ENCODE measurements around the gene HAND1.

Gene HAND1

GRCh38 chr5:154435226-154435625, 42.8 kb downstream of the HAND1 start:
- no peak overlapping the region for H3K4me3 ChIP-seq (replicated peaks; ENCODE audit: low read depth, low read length)
- TF ChIP-seq, protein P1, sequence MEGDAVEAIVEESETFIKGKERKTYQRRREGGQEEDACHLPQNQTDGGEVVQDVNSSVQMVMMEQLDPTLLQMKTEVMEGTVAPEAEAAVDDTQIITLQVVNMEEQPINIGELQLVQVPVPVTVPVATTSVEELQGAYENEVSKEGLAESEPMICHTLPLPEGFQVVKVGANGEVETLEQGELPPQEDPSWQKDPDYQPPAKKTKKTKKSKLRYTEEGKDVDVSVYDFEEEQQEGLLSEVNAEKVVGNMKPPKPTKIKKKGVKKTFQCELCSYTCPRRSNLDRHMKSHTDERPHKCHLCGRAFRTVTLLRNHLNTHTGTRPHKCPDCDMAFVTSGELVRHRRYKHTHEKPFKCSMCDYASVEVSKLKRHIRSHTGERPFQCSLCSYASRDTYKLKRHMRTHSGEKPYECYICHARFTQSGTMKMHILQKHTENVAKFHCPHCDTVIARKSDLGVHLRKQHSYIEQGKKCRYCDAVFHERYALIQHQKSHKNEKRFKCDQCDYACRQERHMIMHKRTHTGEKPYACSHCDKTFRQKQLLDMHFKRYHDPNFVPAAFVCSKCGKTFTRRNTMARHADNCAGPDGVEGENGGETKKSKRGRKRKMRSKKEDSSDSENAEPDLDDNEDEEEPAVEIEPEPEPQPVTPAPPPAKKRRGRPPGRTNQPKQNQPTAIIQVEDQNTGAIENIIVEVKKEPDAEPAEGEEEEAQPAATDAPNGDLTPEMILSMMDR (IDR thresholded peaks at IDR 0.05; ENCODE audit: low read length, missing control alignments) = no peak
- no peak for DNase-seq (ENCODE audit: low read depth)

GRCh38 chr5:154430961-154431630, 46.9 kb downstream of the HAND1 start:
- TF ChIP-seq, protein P1 (IDR thresholded peaks at IDR 0.05; ENCODE audit: low read length, missing control alignments) = no peak
- H3K4me3 ChIP-seq (replicated peaks; ENCODE audit: low read depth, low read length) = no peak overlapping the region
- DNase-seq (ENCODE audit: low read depth) = no peak

- no peak for DNase-seq (ENCODE audit: low read depth)
- no peak overlapping the region for H3K4me3 ChIP-seq (replicated peaks; ENCODE audit: low read depth, low read length)
- TF ChIP-seq, protein P1 (IDR thresholded peaks at IDR 0.05; ENCODE audit: low read length, missing control alignments) = no peak
Measured at GRCh38 chr5:154430466-154430865, 47.6 kb downstream of the HAND1 start.

DNA sequence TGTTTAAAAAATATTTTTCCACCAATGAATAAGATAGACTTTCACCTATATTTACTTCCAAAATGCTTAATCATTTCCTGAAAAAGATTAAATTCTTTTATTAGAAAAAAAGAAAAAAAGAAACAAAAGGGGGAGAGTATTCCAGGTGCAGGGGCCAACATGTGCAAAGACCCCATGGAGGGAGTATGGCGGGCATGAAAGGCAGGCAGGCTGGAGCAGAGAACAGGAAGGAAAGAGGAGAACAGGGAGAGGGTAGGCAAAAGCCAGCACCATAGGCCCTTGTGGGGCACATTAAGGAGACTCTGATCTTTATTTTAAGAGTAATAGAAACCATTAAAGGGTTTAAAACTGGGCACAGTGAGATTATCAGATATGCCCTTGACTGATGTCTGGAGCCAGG, 48.7 kb downstream of the HAND1 start:
- no peak overlapping the region for H3K4me3 ChIP-seq (replicated peaks; ENCODE audit: low read depth, low read length)
- no peak for DNase-seq (ENCODE audit: low read depth)
- TF ChIP-seq, protein P1 (IDR thresholded peaks at IDR 0.05; ENCODE audit: low read length, missing control alignments) = no peak

DNA sequence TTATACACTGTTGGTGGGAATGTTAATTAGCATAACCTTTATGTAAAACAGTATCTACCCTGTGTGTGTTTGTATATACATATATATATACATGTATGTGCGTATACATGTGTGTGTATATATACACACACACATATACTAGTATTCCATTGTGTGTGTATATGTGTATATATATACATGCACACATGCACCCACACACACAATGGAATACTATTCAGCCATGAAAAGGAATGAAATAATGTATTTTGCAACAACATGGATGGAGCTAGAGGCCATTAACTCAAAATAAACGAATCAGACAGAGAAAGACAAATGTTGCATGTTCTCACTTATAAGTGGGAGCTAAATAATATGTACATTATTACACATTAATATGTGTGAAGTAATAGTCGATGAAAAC, 49.8 kb downstream of the HAND1 start:
- DNase-seq (ENCODE audit: low read depth) = no peak
- H3K4me3 ChIP-seq (replicated peaks; ENCODE audit: low read depth, low read length) = no peak overlapping the region
- TF ChIP-seq, protein P1 (IDR thresholded peaks at IDR 0.05; ENCODE audit: low read length, missing control alignments) = no peak
